Measurements from ENCODE around the gene KLHL17.
"Not testable (repeated sequence)": the region's sequence is repeated elsewhere in the genome, so short reads cannot be mapped to it uniquely, and the experiment has no call there.

KLHL17 gene

GRCh38 chr1:975365-975764 is 15.0 kb downstream of the KLHL17 start:
- H3K4me3 ChIP-seq, result no peak overlapping the region

GRCh38 chr1:975896-976683 is 15.7 kb downstream of the KLHL17 start:
- H3K4me3 ChIP-seq, result peak overlapping the region in 4 of 7 experiments; percentile 8 to 30 (median 20)
- peak overlapping the region in 9 of 21 experiments; percentile 10 to 81 (median 45) for H3K27ac ChIP-seq

More at GRCh38 chr1:975365-975764, 15.0 kb downstream of the KLHL17 start:
- peak overlapping the region in 1 of 21 experiments; percentile 38 for H3K27ac ChIP-seq

GRCh38 chr1:976791-977190 is 16.4 kb downstream of the KLHL17 start:
- H3K27ac ChIP-seq, H3K4me3 ChIP-seq: not testable (repeated sequence)

GRCh38 chr1:978069-978834 is 17.9 kb downstream of the KLHL17 start:
- H3K27ac ChIP-seq, result no peak overlapping the region
- H3K4me3 ChIP-seq, result no peak overlapping the region

- H3K27ac ChIP-seq, result no peak overlapping the region
- no peak overlapping the region for H3K4me3 ChIP-seq
Observed at GRCh38 chr1:978835-979743, 18.7 kb downstream of the KLHL17 start.

GRCh38 chr1:979744-980072 is 19.3 kb downstream of the KLHL17 start:
- H3K27ac ChIP-seq, result no peak overlapping the region
- no peak overlapping the region for H3K4me3 ChIP-seq

- Histone ChIP-seq H3K27ac (peak overlapping the region in 1 of 21 experiments; percentile 41), H3K4me3 (no peak overlapping the region)
Observed at GRCh38 chr1:980137-980571, 19.8 kb downstream of the KLHL17 start.

- H3K27ac ChIP-seq, result peak overlapping the region in 1 of 21 experiments; percentile 41
- H3K4me3 ChIP-seq, result no peak overlapping the region
Observed at GRCh38 chr1:980602-981395, 20.4 kb downstream of the KLHL17 start.

GRCh38 chr1:981491-981954 is 21.1 kb downstream of the KLHL17 start:
- H3K4me3 ChIP-seq, result no peak overlapping the region
- H3K27ac ChIP-seq, result no peak overlapping the region

- H3K4me3 ChIP-seq, result no peak within 1 kb of the TSS
- no peak within 1 kb of the TSS for H3K27ac ChIP-seq
Observed at GRCh38 chr1:981955-982558, 21.7 kb downstream of the KLHL17 start, which contains the start of gene PERM1. Gene PERM1, minus strand, starts transcription at chr1:982093. Its CDS starts 1,064 bp downstream, at chr1:981029.

- Histone ChIP-seq H3K4me3 (no peak overlapping the region), H3K27ac (no peak overlapping the region)
Observed at GRCh38 chr1:982765-983436, 22.5 kb downstream of the KLHL17 start.

- no peak overlapping the region for H3K27ac ChIP-seq
- no peak overlapping the region for H3K4me3 ChIP-seq
Observed at GRCh38 chr1:983798-984475, 23.6 kb downstream of the KLHL17 start.

GRCh38 chr1:984476-984814 is 24.1 kb downstream of the KLHL17 start:
- Histone ChIP-seq H3K4me3 (no peak overlapping the region), H3K27ac (no peak overlapping the region)

GRCh38 chr1:985126-985525 is 24.7 kb downstream of the KLHL17 start:
- Histone ChIP-seq H3K4me3 (no peak overlapping the region), H3K27ac (no peak overlapping the region)

GRCh38 chr1:988061-988460 is 27.7 kb downstream of the KLHL17 start:
- H3K4me3 ChIP-seq, H3K27ac ChIP-seq: not testable (repeated sequence)

GRCh38 chr1:991275-991674 is 30.9 kb downstream of the KLHL17 start:
- not testable (repeated sequence) for H3K27ac ChIP-seq, H3K4me3 ChIP-seq

- H3K4me3 ChIP-seq, result no peak overlapping the region
- no peak overlapping the region for H3K27ac ChIP-seq
Observed at GRCh38 chr1:991895-992294, 31.5 kb downstream of the KLHL17 start.

- H3K4me3 ChIP-seq, result no peak overlapping the region
- no peak overlapping the region for H3K27ac ChIP-seq
Observed at GRCh38 chr1:992362-992761, 32.0 kb downstream of the KLHL17 start.

Data from skin epidermis (tissue), 12 donors.